Measurements from ENCODE around the gene RHBDD1. TPM values are rescaled to one million over a fixed set of nuclear protein-coding genes. Genes with fewer than 3 reads are reported as not detected.

The RHBDD1 gene
- total RNA-seq, 2 donors from 2014 or later = 10.2 to 17.3 TPM

GRCh38 chr2:226995625-226996041 lies 159.8 kb downstream of the RHBDD1 start:
- no peaks in the 10 kb centered on the region for H3K27me3 ChIP-seq (replicated peaks; ENCODE audit: insufficient read depth)
- no peak for ATAC-seq (ENCODE audit: insufficient number of reproducible peaks, low FRiP score, low read depth)
- H3K36me3 ChIP-seq = peaks cover 4% of the 10 kb centered on the region
- H3K4me3 ChIP-seq = no peak overlapping the region
- TF ChIP-seq, protein P1, sequence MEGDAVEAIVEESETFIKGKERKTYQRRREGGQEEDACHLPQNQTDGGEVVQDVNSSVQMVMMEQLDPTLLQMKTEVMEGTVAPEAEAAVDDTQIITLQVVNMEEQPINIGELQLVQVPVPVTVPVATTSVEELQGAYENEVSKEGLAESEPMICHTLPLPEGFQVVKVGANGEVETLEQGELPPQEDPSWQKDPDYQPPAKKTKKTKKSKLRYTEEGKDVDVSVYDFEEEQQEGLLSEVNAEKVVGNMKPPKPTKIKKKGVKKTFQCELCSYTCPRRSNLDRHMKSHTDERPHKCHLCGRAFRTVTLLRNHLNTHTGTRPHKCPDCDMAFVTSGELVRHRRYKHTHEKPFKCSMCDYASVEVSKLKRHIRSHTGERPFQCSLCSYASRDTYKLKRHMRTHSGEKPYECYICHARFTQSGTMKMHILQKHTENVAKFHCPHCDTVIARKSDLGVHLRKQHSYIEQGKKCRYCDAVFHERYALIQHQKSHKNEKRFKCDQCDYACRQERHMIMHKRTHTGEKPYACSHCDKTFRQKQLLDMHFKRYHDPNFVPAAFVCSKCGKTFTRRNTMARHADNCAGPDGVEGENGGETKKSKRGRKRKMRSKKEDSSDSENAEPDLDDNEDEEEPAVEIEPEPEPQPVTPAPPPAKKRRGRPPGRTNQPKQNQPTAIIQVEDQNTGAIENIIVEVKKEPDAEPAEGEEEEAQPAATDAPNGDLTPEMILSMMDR (IDR thresholded peaks at IDR 0.05) = no peak
- DNase-seq (ENCODE audit: low spot score) = no peak
- no peaks in the 10 kb centered on the region for H3K9me3 ChIP-seq
- no peak overlapping the region for H3K27ac ChIP-seq
- H3K4me1 ChIP-seq (ENCODE audit: control insufficient read depth in 1 of 2, low read depth in 2 of 2) = no peaks in the 10 kb centered on the region

DNA sequence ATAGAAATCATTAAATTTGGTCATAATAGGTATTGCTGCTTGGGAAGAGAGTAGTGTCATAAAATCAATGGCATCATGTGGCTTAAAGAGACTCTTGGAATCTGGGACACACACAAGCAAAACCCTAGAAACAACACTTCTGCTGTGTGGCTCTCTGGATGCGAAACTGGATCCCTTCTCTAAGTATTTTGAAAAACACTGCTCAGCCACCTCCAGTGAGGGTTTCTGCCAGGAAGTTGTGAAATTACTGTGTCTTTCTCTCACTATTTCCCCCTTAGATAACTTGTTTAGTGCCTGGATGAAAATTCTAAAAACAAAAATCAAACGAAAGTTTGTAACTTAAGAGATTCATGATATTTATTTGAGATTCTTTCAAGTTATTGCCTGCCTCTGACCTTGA lies 163.8 kb downstream of the RHBDD1 start:
- TF ChIP-seq, protein P1 (IDR thresholded peaks at IDR 0.05) = no peak
- ATAC-seq (ENCODE audit: insufficient number of reproducible peaks, low FRiP score, low read depth) (no peak), DNase-seq (ENCODE audit: low spot score) (no peak)
- no peak overlapping the region for H3K27ac ChIP-seq
- H3K36me3 ChIP-seq = peaks cover 4% of the 10 kb centered on the region
- H3K9me3 ChIP-seq = no peaks in the 10 kb centered on the region
- no peaks in the 10 kb centered on the region for H3K4me1 ChIP-seq (ENCODE audit: control insufficient read depth in 1 of 2, low read depth in 2 of 2)
- no peak overlapping the region for H3K4me3 ChIP-seq
- H3K27me3 ChIP-seq (replicated peaks; ENCODE audit: insufficient read depth) = no peaks in the 10 kb centered on the region

DNA sequence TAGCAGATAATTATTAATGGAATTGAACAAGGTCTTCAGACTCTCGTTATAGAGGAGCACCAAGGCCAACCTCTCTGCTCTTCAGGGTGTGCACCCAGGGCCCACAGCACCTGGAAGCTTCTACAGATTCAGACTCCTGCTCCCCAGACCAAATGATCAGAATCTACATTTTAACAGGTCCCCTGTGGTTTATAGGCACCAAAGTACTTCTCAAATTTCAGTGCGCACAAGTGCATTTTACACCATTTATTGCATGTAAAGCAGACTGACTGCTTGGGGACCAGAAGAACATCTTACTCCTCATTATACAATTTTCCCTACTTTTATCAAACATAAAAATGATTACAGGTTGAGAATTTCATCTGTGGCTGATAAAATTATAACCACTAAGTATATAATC lies 164.3 kb downstream of the RHBDD1 start:
- no peaks in the 10 kb centered on the region for H3K27me3 ChIP-seq (replicated peaks; ENCODE audit: insufficient read depth)
- no peak overlapping the region for H3K27ac ChIP-seq
- no peaks in the 10 kb centered on the region for H3K9me3 ChIP-seq
- H3K4me3 ChIP-seq = no peak overlapping the region
- DNase-seq (ENCODE audit: low spot score) = no peak
- H3K36me3 ChIP-seq = peaks cover 4% of the 10 kb centered on the region
- no peak for ATAC-seq (ENCODE audit: insufficient number of reproducible peaks, low FRiP score, low read depth)
- no peaks in the 10 kb centered on the region for H3K4me1 ChIP-seq (ENCODE audit: control insufficient read depth in 1 of 2, low read depth in 2 of 2)
- TF ChIP-seq, protein P1 (IDR thresholded peaks at IDR 0.05) = no peak

- no peak for DNase-seq (ENCODE audit: low spot score)
- no peaks in the 10 kb centered on the region for H3K36me3 ChIP-seq
- H3K27me3 ChIP-seq (replicated peaks; ENCODE audit: insufficient read depth) = no peaks in the 10 kb centered on the region
- H3K9me3 ChIP-seq = no peaks in the 10 kb centered on the region
- no peaks in the 10 kb centered on the region for H3K4me1 ChIP-seq (ENCODE audit: control insufficient read depth in 1 of 2, low read depth in 2 of 2)
- H3K27ac ChIP-seq = no peak overlapping the region
- ATAC-seq (ENCODE audit: insufficient number of reproducible peaks, low FRiP score, low read depth) = no peak
- TF ChIP-seq, protein P1 (IDR thresholded peaks at IDR 0.05) = no peak
- no peak overlapping the region for H3K4me3 ChIP-seq
Measured at GRCh38 chr2:227004482-227004881, 168.6 kb downstream of the RHBDD1 start.

DNA sequence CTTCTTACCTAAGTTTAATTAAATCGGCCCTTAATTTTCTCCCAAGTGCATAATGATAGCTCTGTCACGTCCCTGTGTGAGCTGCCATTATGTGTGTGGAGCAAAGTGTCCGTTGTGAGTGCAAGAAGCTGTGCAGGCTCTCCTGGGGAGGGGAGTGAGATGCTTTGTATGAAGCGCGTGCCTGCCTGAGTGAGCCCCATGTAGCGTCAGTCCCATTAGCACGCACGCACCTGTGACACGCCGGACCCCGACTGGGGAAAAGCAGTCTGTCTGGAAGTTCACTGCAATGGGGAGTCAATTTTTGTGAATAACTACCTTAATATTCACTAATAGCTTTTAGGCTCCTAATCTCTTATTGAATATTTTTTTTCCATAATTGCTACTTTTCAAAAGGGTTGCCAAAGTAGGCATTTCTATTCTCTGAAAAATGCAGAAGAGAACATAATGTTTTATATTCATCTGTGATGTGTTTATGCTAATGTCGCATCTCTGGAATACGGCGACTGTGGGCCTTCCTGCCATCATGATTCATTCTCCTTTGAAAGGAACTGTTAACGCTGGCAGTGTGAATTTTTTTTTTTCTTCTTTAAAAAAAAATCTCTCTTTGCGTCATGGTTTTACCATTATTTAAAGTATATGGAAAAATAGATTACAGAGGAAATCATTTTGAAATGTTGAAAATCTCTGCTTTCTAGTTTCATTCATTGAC lies 170.5 kb downstream of the RHBDD1 start:
- ATAC-seq (ENCODE audit: insufficient number of reproducible peaks, low FRiP score, low read depth) (no peak), DNase-seq (ENCODE audit: low spot score) (no peak)
- no peak overlapping the region for H3K4me3 ChIP-seq
- H3K4me1 ChIP-seq (ENCODE audit: control insufficient read depth in 1 of 2, low read depth in 2 of 2) = no peaks in the 10 kb centered on the region
- H3K27ac ChIP-seq = no peak overlapping the region
- H3K36me3 ChIP-seq = no peaks in the 10 kb centered on the region
- H3K27me3 ChIP-seq (replicated peaks; ENCODE audit: insufficient read depth) = no peaks in the 10 kb centered on the region
- TF ChIP-seq, protein P1 (IDR thresholded peaks at IDR 0.05) = no peak
- H3K9me3 ChIP-seq = no peaks in the 10 kb centered on the region
